Lung (tissue), 12 donors: ENCODE results near the gene C2CD3. TPM values are rescaled to one million over a fixed set of nuclear protein-coding genes. Genes with fewer than 3 reads are reported as not detected.

Experiments
- ATAC-seq: fragments of 200-7000 bp; cut with Tn5 transposase; one replicate; pipeline ENCODE4 v1.9.1; 2020; ENCODE audit warnings: moderate number of reproducible peaks; ENCODE audit not compliant: insufficient read depth, low FRiP score
- DNase-seq, 3 donors: peaks; one replicate each; pipeline ENCODE4 v3.0.0-alpha.2; 2013 to 2017
- H3K27ac ChIP-seq, 2 donors: one replicate each; pipeline ENCODE4 v1.5.1; 2013; ENCODE audit warnings: mild to moderate bottlenecking in 2 of 2, moderate library complexity in 2 of 2, control low read depth in 1 of 2, inconsistent platforms in 1 of 2, low read depth in 1 of 2, low read length in 1 of 2
- H3K27me3 ChIP-seq, 3 donors: one replicate each; pipeline ENCODE4 v1.5.1; 2013; ENCODE audit warnings: low read length in 2 of 3; ENCODE audit not compliant: control insufficient read depth in 3 of 3, insufficient read depth in 3 of 3
- H3K36me3 ChIP-seq, 4 donors: one replicate each; pipeline ENCODE4 v1.5.1; 2013; ENCODE audit warnings: low read length in 4 of 4, mild to moderate bottlenecking in 1 of 4, moderate library complexity in 1 of 4; ENCODE audit not compliant: control insufficient read depth in 4 of 4, insufficient read depth in 4 of 4
- H3K4me1 ChIP-seq, 5 donors: one replicate each; pipeline ENCODE4 v1.5.1; 2013; ENCODE audit warnings: low read length in 5 of 5, mild to moderate bottlenecking in 2 of 5, moderate library complexity in 1 of 5; ENCODE audit not compliant: control insufficient read depth in 5 of 5, insufficient read depth in 5 of 5
- H3K4me3 ChIP-seq: one replicate; pipeline ENCODE4 v1.5.1; 2013; ENCODE audit warnings: mild to moderate bottlenecking, control low read depth, moderate library complexity
- H3K9ac ChIP-seq, 2 donors: one replicate each; pipeline ENCODE4 v1.5.1; 2013; ENCODE audit warnings: low read length in 2 of 2, control low read depth in 1 of 2; ENCODE audit not compliant: insufficient read depth in 1 of 2
- H3K9me3 ChIP-seq, 4 donors: one replicate each; pipeline ENCODE4 v1.5.1; 2013; ENCODE audit warnings: low read length in 3 of 4, mild to moderate bottlenecking in 1 of 4, moderate library complexity in 1 of 4; ENCODE audit not compliant: control insufficient read depth in 4 of 4, insufficient read depth in 3 of 4
- WGBS, 2 donors: extraction: QIAGEN DNeasy Blood & Tissue Kit; methylation state at CpG; one replicate each; pipeline ENCODE4 v1.1.7; 2013; 5-methylcytosine and 5-hydroxymethylcytosine counted together
- polyA plus RNA-seq, 2 donors: library from polyadenylated mRNA; stranded (reverse); fragments of 200-250 nt; gene quantifications; one replicate each; pipeline ENCODE4 v1.2.1, GENCODE V29; 2013
- total RNA-seq, 2 donors: library from RNA; depleted of rRNA in 1 of 2; stranded (reverse); fragments of >200 nt in 1 of 2; gene quantifications; one replicate each; pipeline ENCODE4 v1.2.1, GENCODE V29; 2014 to 2021
- TF ChIP-seq, protein P1 (sequence below): IDR thresholded peaks from 2 replicates; pipeline ENCODE4 v1.5.1; 2012; ENCODE audit warnings: mild to moderate bottlenecking; ENCODE audit errors: control extremely low read depth, extremely low read depth
- donor health status: control.
- donor health status: control.
- donor health status: Bipolar disorder and iron deficiency.
- donor health status: healthy.
- donor health status: DM: yes; HTN: yes; CAD: no.

C2CD3 gene
- total and polyA plus RNA-seq, 4 donors = 10.2 to 31.3 (median 20.7) TPM

DNA sequence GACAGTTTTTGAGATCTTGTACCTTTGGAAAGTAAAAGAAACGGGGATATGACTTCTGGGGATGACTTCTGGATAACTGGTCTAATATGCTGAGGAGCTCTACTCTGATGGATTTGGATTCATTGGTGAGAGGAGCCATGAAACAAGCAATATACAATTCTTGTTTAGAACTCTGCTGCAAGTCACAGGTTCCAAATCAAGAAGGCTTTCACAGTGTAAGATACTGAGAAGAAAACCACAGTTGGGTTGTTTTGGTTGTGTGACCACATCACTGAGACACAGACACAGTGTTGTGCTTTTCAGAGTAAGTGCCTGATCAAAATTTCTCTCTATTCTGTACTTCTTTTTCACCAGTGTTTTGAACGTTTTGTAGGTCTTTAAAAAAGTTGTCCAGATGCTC, 175.1 kb downstream of the C2CD3 start:
- H3K27ac ChIP-seq = no peak overlapping the region
- no peaks in the 10 kb centered on the region for H3K27me3 ChIP-seq
- ATAC-seq (no peak), DNase-seq (no peak)
- no peak overlapping the region for H3K4me3 ChIP-seq
- no peak overlapping the region for H3K9ac ChIP-seq
- H3K36me3 ChIP-seq = peaks cover 0 to 3% (median 0%) of the 10 kb centered on the region in 4 donors
- 80 to 83% methylated on average over 2 of the region's 2 CpGs for WGBS, 2 donors
- H3K4me1 ChIP-seq = peaks cover 0 to 7% (median 0%) of the 10 kb centered on the region in 5 donors
- H3K9me3 ChIP-seq = no peaks in the 10 kb centered on the region
- TF ChIP-seq, protein P1, sequence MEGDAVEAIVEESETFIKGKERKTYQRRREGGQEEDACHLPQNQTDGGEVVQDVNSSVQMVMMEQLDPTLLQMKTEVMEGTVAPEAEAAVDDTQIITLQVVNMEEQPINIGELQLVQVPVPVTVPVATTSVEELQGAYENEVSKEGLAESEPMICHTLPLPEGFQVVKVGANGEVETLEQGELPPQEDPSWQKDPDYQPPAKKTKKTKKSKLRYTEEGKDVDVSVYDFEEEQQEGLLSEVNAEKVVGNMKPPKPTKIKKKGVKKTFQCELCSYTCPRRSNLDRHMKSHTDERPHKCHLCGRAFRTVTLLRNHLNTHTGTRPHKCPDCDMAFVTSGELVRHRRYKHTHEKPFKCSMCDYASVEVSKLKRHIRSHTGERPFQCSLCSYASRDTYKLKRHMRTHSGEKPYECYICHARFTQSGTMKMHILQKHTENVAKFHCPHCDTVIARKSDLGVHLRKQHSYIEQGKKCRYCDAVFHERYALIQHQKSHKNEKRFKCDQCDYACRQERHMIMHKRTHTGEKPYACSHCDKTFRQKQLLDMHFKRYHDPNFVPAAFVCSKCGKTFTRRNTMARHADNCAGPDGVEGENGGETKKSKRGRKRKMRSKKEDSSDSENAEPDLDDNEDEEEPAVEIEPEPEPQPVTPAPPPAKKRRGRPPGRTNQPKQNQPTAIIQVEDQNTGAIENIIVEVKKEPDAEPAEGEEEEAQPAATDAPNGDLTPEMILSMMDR = no peak

DNA sequence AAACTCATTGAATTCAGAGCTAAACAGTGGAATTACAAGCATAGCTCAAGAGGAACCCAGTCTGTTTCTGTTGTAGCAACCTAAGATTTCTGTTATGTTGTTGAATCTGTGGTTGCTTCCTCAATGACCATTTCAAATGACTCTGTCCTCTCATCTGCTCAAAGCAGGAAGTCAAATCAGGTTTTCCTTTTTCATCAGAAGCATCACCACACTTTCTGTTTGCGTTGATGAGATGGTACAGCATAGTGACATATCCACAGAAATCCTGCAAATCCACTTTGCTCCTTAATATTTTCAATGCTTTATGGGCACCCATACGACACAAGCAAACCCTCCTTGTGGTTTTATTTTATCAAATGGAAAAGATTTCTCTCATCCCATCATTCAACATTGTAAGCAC, 175.6 kb downstream of the C2CD3 start:
- no peak for ATAC-seq
- H3K4me1 ChIP-seq = peaks cover 0 to 7% (median 0%) of the 10 kb centered on the region in 5 donors
- TF ChIP-seq, protein P1 = no peak
- no peak overlapping the region for H3K9ac ChIP-seq
- 36 to 57% methylated on average over 2 of the region's 2 CpGs for WGBS, 2 donors
- H3K36me3 ChIP-seq = no peaks in the 10 kb centered on the region
- H3K4me3 ChIP-seq = no peak overlapping the region
- no peaks in the 10 kb centered on the region for H3K9me3 ChIP-seq
- H3K27me3 ChIP-seq = no peaks in the 10 kb centered on the region
- H3K27ac ChIP-seq = no peak overlapping the region
- peak in 2 of 3 donors; percentile 31 to 37 for DNase-seq

DNA sequence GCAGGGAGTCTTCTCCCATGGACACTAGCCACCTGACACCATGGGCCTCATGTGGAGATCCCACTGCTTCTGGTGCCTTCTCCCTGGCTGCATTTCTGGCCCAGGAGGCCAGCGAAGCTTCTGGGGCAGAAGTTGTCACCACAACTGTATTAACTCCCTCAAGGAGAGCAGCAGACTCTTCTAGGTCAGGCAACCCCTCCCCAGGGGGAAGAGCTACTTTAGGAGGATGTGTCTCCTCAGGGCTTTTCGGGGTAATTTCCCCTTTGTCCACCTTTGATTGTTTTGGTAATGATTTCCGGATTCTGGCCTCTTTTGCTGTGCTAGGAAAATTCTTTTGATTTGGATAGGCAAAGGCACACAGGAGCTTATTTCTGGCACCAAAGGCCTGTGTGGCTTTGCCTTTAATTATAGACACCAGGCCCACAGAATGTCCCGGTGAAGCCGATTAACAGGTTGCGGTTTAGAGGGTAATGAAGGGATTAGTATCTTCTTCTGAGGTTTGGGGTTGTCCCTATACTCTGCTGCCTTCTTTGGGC, 179.3 kb downstream of the C2CD3 start:
- H3K4me3 ChIP-seq = no peak overlapping the region
- DNase-seq (no peak), ATAC-seq (no peak)
- 82 to 87% methylated on average over 6 of the region's 6 CpGs for WGBS, 2 donors
- H3K27ac ChIP-seq = no peak overlapping the region
- H3K4me1 ChIP-seq = peaks cover 0 to 7% (median 0%) of the 10 kb centered on the region in 5 donors
- no peaks in the 10 kb centered on the region for H3K36me3 ChIP-seq
- no peaks in the 10 kb centered on the region for H3K9me3 ChIP-seq
- no peak overlapping the region for H3K9ac ChIP-seq
- TF ChIP-seq, protein P1 = no peak
- H3K27me3 ChIP-seq = no peaks in the 10 kb centered on the region

DNA sequence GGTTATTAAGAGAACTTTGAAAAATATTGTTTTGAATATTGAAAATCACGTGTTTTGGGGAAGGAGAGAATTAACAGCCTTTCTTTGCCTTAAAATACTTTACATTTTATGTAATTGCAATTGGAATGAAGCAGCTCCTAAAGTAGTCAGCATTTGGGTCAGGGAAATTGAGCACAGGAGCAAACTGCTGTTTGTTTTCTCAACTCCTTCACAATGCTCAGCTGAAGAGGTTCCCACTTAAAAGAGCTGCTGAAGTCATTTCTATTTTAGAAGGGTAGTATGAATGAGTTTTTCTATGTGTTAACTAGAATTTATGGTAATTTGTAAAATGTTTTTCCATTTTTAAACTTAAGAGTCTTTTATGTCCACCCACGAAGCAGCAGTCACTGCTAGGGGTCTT, 180.1 kb downstream of the C2CD3 start:
- peak in 2 of 3 donors; percentile 45 to 59 for DNase-seq
- Histone ChIP-seq H3K4me1 (peaks cover 0 to 7% (median 0%) of the 10 kb centered on the region in 5 donors), H3K27ac (no peak overlapping the region), H3K9me3 (no peaks in the 10 kb centered on the region), H3K4me3 (no peak overlapping the region), H3K36me3 (no peaks in the 10 kb centered on the region), H3K27me3 (no peaks in the 10 kb centered on the region), H3K9ac (no peak overlapping the region)
- TF ChIP-seq, protein P1 = no peak
- no peak for ATAC-seq
- WGBS, 2 donors = 76 to 80% methylated on average over 2 of the region's 2 CpGs
